Aorta (tissue), 5 donors: ENCODE data around the gene ARHGAP9. TPM values are rescaled to one million over a fixed set of nuclear protein-coding genes. Genes with fewer than 3 reads are reported as not detected.
"Not testable (repeated sequence)": the region's sequence is repeated elsewhere in the genome, so short reads cannot be mapped to it uniquely, and the experiment has no call there.

Experiments
- ATAC-seq: fragments of 200-7000 bp; cut with Tn5 transposase; one replicate; pipeline ENCODE4 v1.9.1; 2022; ENCODE audit warnings: moderate library complexity; ENCODE audit not compliant: low FRiP score
- DNase-seq, 2 donors: peaks; one replicate each; pipeline ENCODE4 v3.0.0-alpha.2; 2020
- H3K27ac ChIP-seq, 2 donors: one replicate each; pipeline ENCODE4 v1.5.1; 2013; ENCODE audit warnings: low read length in 2 of 2, mild to moderate bottlenecking in 2 of 2, moderate library complexity in 2 of 2, control low read depth in 1 of 2, inconsistent platforms in 1 of 2, low read depth in 1 of 2
- H3K27me3 ChIP-seq, 2 donors: one replicate each; pipeline ENCODE4 v1.6.1; 2013; ENCODE audit warnings: control low read depth in 1 of 2, low read length in 1 of 2, mild to moderate bottlenecking in 1 of 2, moderate library complexity in 1 of 2; ENCODE audit not compliant: insufficient read depth in 2 of 2, control insufficient read depth in 1 of 2
- H3K36me3 ChIP-seq, 2 donors: one replicate each; pipeline ENCODE4 v1.6.1; 2013; ENCODE audit warnings: control low read depth in 1 of 2, low read length in 1 of 2, mild to moderate bottlenecking in 1 of 2; ENCODE audit not compliant: insufficient read depth in 2 of 2, control insufficient read depth in 1 of 2
- H3K4me1 ChIP-seq, 2 donors: one replicate each; pipeline ENCODE4 v1.6.1; 2013; ENCODE audit warnings: low read length in 2 of 2, control low read depth in 1 of 2, mild to moderate bottlenecking in 1 of 2, moderate library complexity in 1 of 2; ENCODE audit not compliant: insufficient read depth in 2 of 2, control insufficient read depth in 1 of 2
- H3K4me3 ChIP-seq, 2 donors: one replicate each; pipeline ENCODE4 v1.5.1; 2013; ENCODE audit warnings: low read length in 2 of 2, control low read depth in 1 of 2, mild to moderate bottlenecking in 1 of 2
- H3K9me3 ChIP-seq: one replicate; pipeline ENCODE4 v1.6.1; 2013; ENCODE audit warnings: mild to moderate bottlenecking, low read length; ENCODE audit not compliant: control insufficient read depth
- WGBS, 2 donors: extraction: QIAGEN DNeasy Blood & Tissue Kit; methylation state at CpG; one replicate each; pipeline ENCODE4 v1.1.7; 2013; 5-methylcytosine and 5-hydroxymethylcytosine counted together
- intact Hi-C, 2 donors: fragments of 100-400 bp; cut with DNase I; formaldehyde crosslinking; loops; one replicate each; pipeline versions ENCODE4 v1.14.2 to v1.15.0; 2022
- polyA plus RNA-seq, 2 donors: library from polyadenylated mRNA; stranded (reverse); fragments of 200-250 nt; gene quantifications; one replicate each; pipeline ENCODE4 v1.2.3, GENCODE V29; 2013
- total RNA-seq, 2 donors: library from RNA; stranded (reverse); fragmentation: NEBNext Ultra II Directional; extraction: Animal tissue kit (Norgen Biotek cat#: 25700); gene quantifications; one replicate each; pipeline ENCODE4 v1.2.1, GENCODE V29; 2021
- donor health status: healthy with polysubstance abuse.
- donor health status: Bipolar disorder and iron deficiency.
- donor health status: DM: no; HTN: no; CAD: no.
- donor health status: DM: no; HTN: no; CAD: no.
- donor health status: DM: yes; HTN: yes; CAD: no.

The ARHGAP9 gene
- total and polyA plus RNA-seq, 4 donors: 5.5 to 38.8 (median 18.7) TPM

GRCh38 chr12:57498571-57498970, 18.9 kb upstream of the ARHGAP9 start:
- ATAC-seq (no peak), DNase-seq (no peak)
- Histone ChIP-seq H3K4me1 (no peaks in the 10 kb centered on the region), H3K27ac (no peak overlapping the region), H3K36me3 (peaks cover 4 to 5% of the 10 kb centered on the region in 2 donors), H3K27me3 (no peaks in the 10 kb centered on the region), H3K9me3 (no peaks in the 10 kb centered on the region), H3K4me3 (no peak overlapping the region)
- 90 to 92% methylated on average over 4 of the region's 4 CpGs for WGBS, 2 donors
- intact Hi-C loops: no loop called here

DNA sequence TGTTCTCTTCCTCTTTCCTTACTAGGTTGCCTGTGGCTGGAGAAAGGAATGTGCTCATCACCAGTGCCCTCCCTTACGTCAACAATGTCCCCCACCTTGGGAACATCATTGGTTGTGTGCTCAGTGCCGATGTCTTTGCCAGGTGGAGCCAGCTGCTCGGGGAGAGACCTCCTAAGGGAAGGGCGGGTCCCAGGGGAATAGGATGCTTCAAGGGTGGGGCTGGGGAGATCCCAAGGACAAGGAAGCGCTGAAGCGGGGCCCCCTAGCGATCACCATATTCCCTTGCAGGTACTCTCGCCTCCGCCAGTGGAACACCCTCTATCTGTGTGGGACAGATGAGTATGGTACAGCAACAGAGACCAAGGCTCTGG, 18.5 kb upstream of the ARHGAP9 start:
- no peak for DNase-seq
- Histone ChIP-seq H3K27ac (no peak overlapping the region), H3K4me1 (no peaks in the 10 kb centered on the region), H3K36me3 (peaks cover 4 to 5% of the 10 kb centered on the region in 2 donors), H3K4me3 (no peak overlapping the region), H3K27me3 (no peaks in the 10 kb centered on the region), H3K9me3 (no peaks in the 10 kb centered on the region)
- intact Hi-C loops: no loop called here
- WGBS, 2 donors: 82 to 87% methylated on average over 9 of the region's 9 CpGs
- ATAC-seq: no peak

GRCh38 chr12:57497223-57498131, 17.8 kb upstream of the ARHGAP9 start:
- ATAC-seq: no peak
- Histone ChIP-seq H3K36me3 (peaks cover 5 to 6% of the 10 kb centered on the region in 2 donors), H3K9me3 (no peaks in the 10 kb centered on the region), H3K27ac (no peak overlapping the region), H3K4me1 (no peaks in the 10 kb centered on the region), H3K4me3 (no peak overlapping the region), H3K27me3 (no peaks in the 10 kb centered on the region)
- DNase-seq: no peak
- intact Hi-C loops: no loop called here
- WGBS, 2 donors: 90 to 93% methylated on average over 12 of the region's 12 CpGs

DNA sequence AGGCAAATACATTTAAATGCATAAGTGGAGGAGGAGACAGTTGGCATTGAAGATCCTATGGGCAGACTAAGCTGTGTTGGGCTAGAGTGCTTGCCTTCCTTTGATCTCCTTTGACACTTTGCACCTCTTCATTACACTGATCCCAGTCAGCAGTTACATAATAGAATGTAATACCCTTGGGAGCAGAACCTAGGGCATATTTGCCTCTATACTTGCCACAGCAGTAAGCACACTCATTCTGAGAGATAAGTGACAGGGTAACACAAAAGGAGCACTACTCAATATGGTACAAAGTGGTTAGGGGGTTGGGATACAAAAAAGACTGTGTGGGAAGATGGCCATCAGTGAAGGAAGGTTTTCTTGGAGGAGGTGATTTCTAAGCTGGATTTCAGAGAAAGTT, 17.2 kb upstream of the ARHGAP9 start:
- Histone ChIP-seq H3K9me3 (no peaks in the 10 kb centered on the region), H3K27ac (no peak overlapping the region), H3K27me3 (no peaks in the 10 kb centered on the region), H3K4me3 (no peak overlapping the region), H3K36me3 (peaks cover 3 to 6% of the 10 kb centered on the region in 2 donors), H3K4me1 (no peaks in the 10 kb centered on the region)
- intact Hi-C loops: no loop called here
- ATAC-seq (no peak), DNase-seq (no peak)

DNA sequence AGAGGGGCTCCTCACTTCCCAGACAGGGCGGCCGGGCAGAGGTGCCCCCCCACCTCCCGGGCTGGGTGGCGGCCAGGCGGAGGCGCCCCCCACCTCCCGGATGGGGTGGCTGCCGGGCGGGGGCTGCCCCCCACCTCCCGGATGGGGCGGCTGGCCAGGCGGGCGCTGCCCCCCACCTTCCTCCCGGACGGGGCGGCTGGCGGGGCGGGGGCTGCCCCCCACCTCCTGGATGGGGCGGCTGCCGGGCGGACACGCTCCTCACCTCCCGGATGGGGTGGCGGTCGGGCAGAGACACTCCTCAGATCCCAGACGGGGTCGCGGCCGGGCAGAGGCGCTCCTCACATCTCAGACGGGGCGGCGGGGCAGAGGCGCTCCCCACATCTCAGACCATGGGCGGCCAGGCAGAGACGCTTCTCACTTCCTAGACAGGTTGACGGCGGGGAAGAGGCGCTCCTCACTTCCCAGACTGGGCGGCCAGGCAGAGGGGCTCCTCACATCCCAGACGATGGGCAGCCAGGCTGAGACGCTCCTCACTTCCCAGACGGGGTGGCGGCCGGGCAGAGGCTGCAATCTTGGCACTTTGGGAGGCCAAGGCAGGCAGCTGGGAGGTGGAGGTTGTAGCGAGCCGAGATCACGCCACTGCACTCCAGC, 15.5 kb upstream of the ARHGAP9 start:
- ATAC-seq, intact Hi-C loops, H3K36me3 ChIP-seq, H3K27me3 ChIP-seq, H3K27ac ChIP-seq, DNase-seq, H3K4me3 ChIP-seq, H3K4me1 ChIP-seq, H3K9me3 ChIP-seq: not testable (repeated sequence)
- WGBS, 2 donors: 93 to 95% methylated on average over 29 to 46 of the region's 48 CpGs

DNA sequence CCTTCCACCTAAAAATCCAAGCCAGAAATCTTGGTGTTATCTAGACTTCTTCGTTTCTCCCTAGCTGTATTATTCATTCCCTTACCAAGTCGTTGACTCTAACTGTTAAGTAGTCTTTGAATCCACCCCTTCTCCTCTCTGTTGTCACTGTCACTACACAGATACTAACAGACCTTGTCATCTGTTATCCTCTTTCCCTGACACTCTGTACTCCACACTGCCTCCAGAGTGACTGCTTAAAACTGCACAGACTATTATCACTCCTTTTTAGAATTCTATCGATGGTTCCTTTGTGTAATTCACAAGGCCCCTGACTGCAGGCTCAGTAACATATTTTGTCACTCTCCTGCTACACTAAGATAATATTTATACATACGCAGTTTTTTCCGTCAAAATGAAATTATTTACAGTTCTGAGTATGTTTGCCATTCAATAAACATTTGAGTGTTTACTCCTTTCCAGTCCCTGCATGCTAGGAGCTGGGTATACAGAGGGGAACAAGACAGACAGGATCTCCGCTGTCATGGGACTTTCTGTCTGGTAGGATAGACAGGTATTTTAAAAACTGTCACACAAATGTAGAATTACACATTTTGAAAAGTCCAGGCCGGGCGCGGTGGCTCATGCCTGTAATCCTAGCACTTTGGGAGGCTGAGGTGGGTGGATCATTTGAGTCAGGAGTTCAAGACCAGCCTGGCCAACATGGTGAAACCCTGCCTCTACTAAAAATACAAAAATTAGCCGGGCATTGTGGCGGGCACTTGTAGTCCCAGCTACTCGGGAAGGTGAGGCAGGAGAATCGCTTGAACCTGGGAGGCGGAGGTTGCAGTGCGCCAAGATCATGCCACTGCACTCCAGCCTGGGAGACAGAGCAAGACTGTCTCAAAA, 12.0 kb upstream of the ARHGAP9 start:
- Histone ChIP-seq H3K27me3 (no peaks in the 10 kb centered on the region), H3K4me1 (no peaks in the 10 kb centered on the region), H3K27ac (no peak overlapping the region), H3K9me3 (no peaks in the 10 kb centered on the region), H3K4me3 (no peak overlapping the region), H3K36me3 (peaks cover 4 to 8% of the 10 kb centered on the region in 2 donors)
- intact Hi-C loops: no loop called here
- ATAC-seq: no peak
- WGBS, 2 donors: 88 to 91% methylated on average over 15 of the region's 15 CpGs
- no peak for DNase-seq

DNA sequence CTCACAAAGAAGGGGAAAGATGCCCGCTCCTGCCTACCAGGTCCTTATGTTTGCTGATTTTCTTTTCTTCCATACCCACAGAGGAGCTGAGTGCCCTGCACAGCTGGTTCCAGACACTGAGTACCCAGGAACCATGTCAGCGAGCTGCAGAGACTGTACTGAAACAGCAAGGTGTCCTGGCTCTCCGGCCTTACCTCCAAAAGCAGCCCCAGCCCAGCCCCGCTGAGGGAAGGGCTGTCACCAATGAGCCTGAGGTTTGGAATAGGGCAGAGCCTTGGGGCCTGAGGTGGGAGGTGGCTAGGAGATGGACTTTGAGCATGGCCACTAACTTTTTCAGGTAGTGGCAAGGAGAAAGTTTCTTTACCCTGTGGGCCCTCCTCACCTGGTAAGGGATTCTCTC, 10.5 kb upstream of the ARHGAP9 start:
- Histone ChIP-seq H3K4me1 (no peaks in the 10 kb centered on the region), H3K4me3 (no peak overlapping the region), H3K9me3 (no peaks in the 10 kb centered on the region), H3K36me3 (peaks cover 4 to 8% of the 10 kb centered on the region in 2 donors), H3K27me3 (no peaks in the 10 kb centered on the region), H3K27ac (no peak overlapping the region)
- ATAC-seq (no peak), DNase-seq (peak in 1 of 2 donors; percentile 69)
- 96 to 98% methylated on average over 4 of the region's 4 CpGs for WGBS, 2 donors
- intact Hi-C loops: no loop called here

- H3K4me1 ChIP-seq: no peaks in the 10 kb centered on the region
- no peak for ATAC-seq
- no peaks in the 10 kb centered on the region for H3K9me3 ChIP-seq
- peak in 1 of 2 donors; percentile 33 for DNase-seq
- H3K36me3 ChIP-seq: peaks cover 4 to 8% of the 10 kb centered on the region in 2 donors
- H3K4me3 ChIP-seq: no peak overlapping the region
- no peaks in the 10 kb centered on the region for H3K27me3 ChIP-seq
- peak overlapping the region in 1 of 2 donors; percentile 18 for H3K27ac ChIP-seq
- WGBS, 2 donors: 88 to 93% methylated on average over 5 of the region's 5 CpGs
- intact Hi-C loops: no loop called here
Measured at GRCh38 chr12:57489157-57489641, 9.5 kb upstream of the ARHGAP9 start.
